ENCODE measurements around the gene ADAM12. TPM values are rescaled to one million over a fixed set of nuclear protein-coding genes. Genes with fewer than 3 reads are reported as not detected.

ADAM12 gene
- total RNA-seq, 1 donor from 2014 or later, result 8.0 TPM

- no peak overlapping the region for H3K4me3 ChIP-seq
- H3K79me2 ChIP-seq (ENCODE audit: low read depth), result no peaks in the 10 kb centered on the region
- no peak overlapping the region for H2AFZ ChIP-seq (replicated peaks)
- Mint-ChIP-seq H3K9me3 (peaks cover 10% of the 10 kb centered on the region), H3K4me3 (no peak overlapping the region), H3K36me3 (no peaks in the 10 kb centered on the region), H3K4me1 (no peaks in the 10 kb centered on the region), H3K27me3 (ENCODE audit: insufficient read depth, low read depth) (peaks cover 4% of the 10 kb centered on the region), H3K27ac (no peak overlapping the region)
- no peaks in the 10 kb centered on the region for H4K20me1 ChIP-seq (ENCODE audit: low read depth)
- no peak for TF ChIP-seq EZH2phosphoT487 (IDR thresholded peaks at IDR 0.05)
- no peak for TF ChIP-seq EZH2 (IDR thresholded peaks at IDR 0.05)
- TF ChIP-seq CTCF (IDR thresholded peaks at IDR 0.05), result no peak
- H3K4me1 ChIP-seq, result peaks cover 10% of the 10 kb centered on the region
- H3K36me3 ChIP-seq, result peaks cover 6% of the 10 kb centered on the region
- H3K9ac ChIP-seq, result no peak overlapping the region
- no peak for DNase-seq (ENCODE audit: low spot score)
- H3K27me3 ChIP-seq, result no peaks in the 10 kb centered on the region
- peaks cover 20% of the 10 kb centered on the region for H3K9me3 ChIP-seq (ENCODE audit: low read depth)
- no peak overlapping the region for H3K4me2 ChIP-seq
- peaks cover 2% of the 10 kb centered on the region for H3F3A ChIP-seq (ENCODE audit: low read depth)
- no peak overlapping the region for H3K27ac ChIP-seq
Measured at GRCh38 chr10:126376956-126377355, 11.3 kb downstream of the ADAM12 start.

GRCh38 chr10:126375926-126376554, 12.2 kb downstream of the ADAM12 start:
- Mint-ChIP-seq H3K4me1 (no peaks in the 10 kb centered on the region), H3K27ac (no peak overlapping the region), H3K9me3 (peaks cover 10% of the 10 kb centered on the region), H3K36me3 (no peaks in the 10 kb centered on the region), H3K4me3 (no peak overlapping the region), H3K27me3 (ENCODE audit: insufficient read depth, low read depth) (peaks cover 4% of the 10 kb centered on the region)
- no peak overlapping the region for H3K27ac ChIP-seq
- peaks cover 10% of the 10 kb centered on the region for H3K4me1 ChIP-seq
- TF ChIP-seq CTCF (IDR thresholded peaks at IDR 0.05) (no peak), EZH2 (IDR thresholded peaks at IDR 0.05) (no peak), EZH2phosphoT487 (IDR thresholded peaks at IDR 0.05) (no peak)
- peaks cover 20% of the 10 kb centered on the region for H3K9me3 ChIP-seq (ENCODE audit: low read depth)
- no peaks in the 10 kb centered on the region for H3K27me3 ChIP-seq
- H3K4me3 ChIP-seq, result no peak overlapping the region
- H2AFZ ChIP-seq (replicated peaks), result no peak overlapping the region
- no peak overlapping the region for H3K9ac ChIP-seq
- H3K79me2 ChIP-seq (ENCODE audit: low read depth), result no peaks in the 10 kb centered on the region
- H4K20me1 ChIP-seq (ENCODE audit: low read depth), result no peaks in the 10 kb centered on the region
- DNase-seq (ENCODE audit: low spot score), result no peak
- H3K4me2 ChIP-seq, result no peak overlapping the region
- peaks cover 2% of the 10 kb centered on the region for H3F3A ChIP-seq (ENCODE audit: low read depth)
- peaks cover 6% of the 10 kb centered on the region for H3K36me3 ChIP-seq

- Histone ChIP-seq H3K4me2 (no peak overlapping the region), H4K20me1 (ENCODE audit: low read depth) (no peaks in the 10 kb centered on the region), H3K79me2 (ENCODE audit: low read depth) (no peaks in the 10 kb centered on the region), H3K36me3 (peaks cover 6% of the 10 kb centered on the region), H2AFZ (replicated peaks) (no peak overlapping the region), H3K9me3 (ENCODE audit: low read depth) (peaks cover 20% of the 10 kb centered on the region), H3K4me1 (peaks cover 10% of the 10 kb centered on the region), H3K27ac (no peak overlapping the region), H3K27me3 (no peaks in the 10 kb centered on the region), H3K9ac (no peak overlapping the region), H3K4me3 (no peak overlapping the region), H3F3A (ENCODE audit: low read depth) (peaks cover 2% of the 10 kb centered on the region)
- Mint-ChIP-seq H3K9me3 (peaks cover 10% of the 10 kb centered on the region), H3K27me3 (ENCODE audit: insufficient read depth, low read depth) (peaks cover 4% of the 10 kb centered on the region), H3K36me3 (no peaks in the 10 kb centered on the region), H3K4me1 (no peaks in the 10 kb centered on the region), H3K4me3 (no peak overlapping the region), H3K27ac (no peak overlapping the region)
- no peak for DNase-seq (ENCODE audit: low spot score)
- TF ChIP-seq EZH2phosphoT487 (IDR thresholded peaks at IDR 0.05) (no peak), EZH2 (IDR thresholded peaks at IDR 0.05) (no peak)
Measured at GRCh38 chr10:126375299-126375698, 13.0 kb downstream of the ADAM12 start.

- H3K36me3 ChIP-seq, result peaks cover 6% of the 10 kb centered on the region
- H3K9me3 Mint-ChIP-seq, result peaks cover 10% of the 10 kb centered on the region
- no peaks in the 10 kb centered on the region for H3K4me1 Mint-ChIP-seq
- no peaks in the 10 kb centered on the region for H4K20me1 ChIP-seq (ENCODE audit: low read depth)
- H3K27ac Mint-ChIP-seq, result no peak overlapping the region
- no peaks in the 10 kb centered on the region for H3K79me2 ChIP-seq (ENCODE audit: low read depth)
- H3K36me3 Mint-ChIP-seq, result no peaks in the 10 kb centered on the region
- H3K27ac ChIP-seq, result no peak overlapping the region
- H3K4me3 ChIP-seq, result no peak overlapping the region
- H3K9ac ChIP-seq, result no peak overlapping the region
- no peak for DNase-seq (ENCODE audit: low spot score)
- H3K4me1 ChIP-seq, result peaks cover 10% of the 10 kb centered on the region
- no peak overlapping the region for H3K4me3 Mint-ChIP-seq
- TF ChIP-seq EZH2phosphoT487 (IDR thresholded peaks at IDR 0.05), result no peak
- TF ChIP-seq EZH2 (IDR thresholded peaks at IDR 0.05), result no peak
- peaks cover 20% of the 10 kb centered on the region for H3K9me3 ChIP-seq (ENCODE audit: low read depth)
- no peak overlapping the region for H3K4me2 ChIP-seq
- H3K27me3 Mint-ChIP-seq (ENCODE audit: insufficient read depth, low read depth), result peaks cover 4% of the 10 kb centered on the region
- peaks cover 2% of the 10 kb centered on the region for H3F3A ChIP-seq (ENCODE audit: low read depth)
- H2AFZ ChIP-seq (replicated peaks), result no peak overlapping the region
- no peaks in the 10 kb centered on the region for H3K27me3 ChIP-seq
Measured at GRCh38 chr10:126374435-126374834, 13.8 kb downstream of the ADAM12 start.
